Activated CD8-positive, alpha-beta T cell treated with anti-CD3 and anti-CD28 coated beads for 36 hours (primary cell): ENCODE data around the gene PLTP. TPM values are rescaled to one million over a fixed set of nuclear protein-coding genes. Genes with fewer than 3 reads are reported as not detected.

Experiments
- ATAC-seq: fragments of 200-7000 bp; cut with Tn5 transposase; one replicate; pipeline ENCODE4 v1.10.0; 2021; ENCODE audit warnings: mild to moderate bottlenecking, moderate library complexity
- CTCF ChIA-PET: fragments of 350-600 bp; sonication (Branson Sonifier 250); formaldehyde crosslinking; loops from one replicate; lab custom pipeline; 2021; ENCODE audit warnings: antibody characterized with exemption; lab: Charles Lee
- POLR2A ChIA-PET: fragments of 350-600 bp; sonication (Branson Sonifier 250); formaldehyde crosslinking; loops from one replicate; lab custom pipeline; 2021; ENCODE audit warnings: antibody characterized with exemption; lab: Charles Lee
- DNase-seq: peaks from one replicate; pipeline ENCODE4 v3.0.0-alpha.2; 2020
- H3K27ac Mint-ChIP-seq: one replicate; pipeline ENCODE4 v1.8.0; 2021; ENCODE audit warnings: mild to moderate bottlenecking, mixed read lengths
- H3K27me3 Mint-ChIP-seq: one replicate; pipeline ENCODE4 v1.8.0; 2021; ENCODE audit warnings: mixed read lengths
- H3K36me3 Mint-ChIP-seq: one replicate; pipeline ENCODE4 v1.8.0; 2021; ENCODE audit warnings: low read depth, mixed read lengths
- H3K4me1 Mint-ChIP-seq: one replicate; pipeline ENCODE4 v1.8.0; 2021; ENCODE audit warnings: low read depth, mixed read lengths
- H3K4me3 Mint-ChIP-seq: one replicate; pipeline ENCODE4 v1.8.0; 2021; ENCODE audit warnings: mild to moderate bottlenecking, moderate library complexity, mixed read lengths
- H3K9me3 Mint-ChIP-seq: one replicate; pipeline ENCODE4 v1.8.0; 2021; ENCODE audit warnings: mixed read lengths
- CTCF ChIP-seq: fragments of 200-600 bp; IDR thresholded peaks from one replicate; pipeline ENCODE4 v1.8.0; 2022; ENCODE audit warnings: antibody characterized with exemption, mild to moderate bottlenecking
- intact Hi-C: fragments of 100-400 bp; cut with micrococcal nuclease; formaldehyde crosslinking; loops from one replicate; pipeline ENCODE4 v1.10.0; 2022
- total RNA-seq, 2 experiments: library from RNA; stranded (reverse); gene quantifications; one replicate each; pipeline ENCODE4 v1.2.3, GENCODE V29; 2021

The PLTP gene
- total RNA-seq, 2 experiments from 2014 or later: 7.4 to 8.6 TPM

GRCh38 chr20:45897692-45898091 lies 14.3 kb downstream of the PLTP start:
- H3K36me3 Mint-ChIP-seq: peaks cover 10% of the 10 kb centered on the region
- no peaks in the 10 kb centered on the region for H3K27me3 Mint-ChIP-seq
- no peaks in the 10 kb centered on the region for H3K9me3 Mint-ChIP-seq
- H3K27ac Mint-ChIP-seq: no peak overlapping the region
- peaks cover 12% of the 10 kb centered on the region for H3K4me1 Mint-ChIP-seq
- CTCF ChIA-PET: no interaction called here
- ATAC-seq (no peak), DNase-seq (no peak)
- POLR2A ChIA-PET: interaction anchor here (3.0 kb wide), 1 partner anchor 36 kb away, joined by 11 read pairs; the partner anchor contains the start of gene PCIF1
- intact Hi-C loops: no loop called here
- TF ChIP-seq CTCF: no peak
- H3K4me3 Mint-ChIP-seq: no peak overlapping the region

GRCh38 chr20:45897289-45897688 lies 14.7 kb downstream of the PLTP start:
- ChIA-PET CTCF (no interaction called here), POLR2A (interaction anchor here (0.6 to 1.2 kb wide), 4 partner anchors 8 to 88 kb away, joined by 3 to 4 read pairs (median 4); no protein-coding TSS in a partner anchor)
- no peak overlapping the region for H3K27ac Mint-ChIP-seq
- intact Hi-C loops: no loop called here
- H3K4me3 Mint-ChIP-seq: no peak overlapping the region
- no peaks in the 10 kb centered on the region for H3K27me3 Mint-ChIP-seq
- peaks cover 10% of the 10 kb centered on the region for H3K36me3 Mint-ChIP-seq
- peaks cover 16% of the 10 kb centered on the region for H3K4me1 Mint-ChIP-seq
- no peaks in the 10 kb centered on the region for H3K9me3 Mint-ChIP-seq
- no peak for TF ChIP-seq CTCF
- ATAC-seq (no peak), DNase-seq (no peak)

DNA sequence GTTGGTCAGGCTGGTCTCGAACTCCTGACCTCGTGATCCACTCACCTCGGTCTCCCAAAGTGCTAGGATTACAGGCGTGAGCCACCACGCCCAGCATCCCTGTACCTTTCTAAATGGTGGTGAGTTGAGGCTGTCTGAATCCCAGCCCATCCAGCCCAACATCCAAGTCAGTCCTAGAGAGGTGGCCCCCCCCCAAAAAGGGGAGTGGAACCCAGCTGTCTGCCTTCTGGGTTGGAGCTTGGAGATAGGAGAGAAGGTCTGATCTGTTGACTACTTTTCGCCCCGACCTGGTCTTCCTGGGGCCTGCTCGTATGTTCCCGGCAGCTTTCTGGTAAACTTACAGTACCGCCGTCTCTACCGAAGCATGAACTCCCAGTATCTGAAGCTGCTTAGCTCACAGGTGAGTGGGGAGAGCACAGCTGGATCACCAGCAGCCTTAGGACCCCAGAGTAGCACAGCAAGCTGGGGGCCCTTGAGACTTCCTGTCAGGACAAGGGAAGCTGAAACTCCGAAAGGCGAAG lies 15.3 kb downstream of the PLTP start:
- ATAC-seq: no peak
- CTCF ChIA-PET: no interaction called here
- intact Hi-C loops: no loop called here
- H3K4me1 Mint-ChIP-seq: peaks cover 20% of the 10 kb centered on the region
- H3K27me3 Mint-ChIP-seq: no peaks in the 10 kb centered on the region
- no peak for DNase-seq
- H3K36me3 Mint-ChIP-seq: peaks cover 10% of the 10 kb centered on the region
- H3K27ac Mint-ChIP-seq: no peak overlapping the region
- H3K9me3 Mint-ChIP-seq: no peaks in the 10 kb centered on the region
- H3K4me3 Mint-ChIP-seq: no peak overlapping the region
- TF ChIP-seq CTCF: no peak
- POLR2A ChIA-PET: interaction anchor here (0.6 to 1.2 kb wide), 4 partner anchors 8 to 88 kb away, joined by 3 to 4 read pairs (median 4); no protein-coding TSS in a partner anchor

GRCh38 chr20:45894797-45895196 lies 17.2 kb downstream of the PLTP start:
- intact Hi-C loops: no loop called here
- no peak for DNase-seq
- CTCF ChIA-PET: no interaction called here

More at GRCh38 chr20:45894797-45895196, 17.2 kb downstream of the PLTP start:
- Mint-ChIP-seq H3K4me3 (no peak overlapping the region), H3K9me3 (no peaks in the 10 kb centered on the region), H3K36me3 (peaks cover 10% of the 10 kb centered on the region), H3K27me3 (no peaks in the 10 kb centered on the region), H3K27ac (no peak overlapping the region), H3K4me1 (peaks cover 25% of the 10 kb centered on the region)
- TF ChIP-seq CTCF: no peak
- POLR2A ChIA-PET: interaction anchor here (0.7 to 7.8 kb wide), 2 partner anchors 10 to 41 kb away, joined by 3 to 59 read pairs; partner anchors contain the start of gene PCIF1
- no peak for ATAC-seq
